HCT116 (cell line): ENCODE data around the gene BTG3. TPM values are rescaled to one million over a fixed set of nuclear protein-coding genes. Genes with fewer than 3 reads are reported as not detected.

Experiments
- ATAC-seq: fragments of 200-7000 bp; cut with Tn5 transposase; 2 replicates; pipeline ENCODE4 v1.9.1; 2020; ENCODE audit warnings: mild to moderate bottlenecking, moderate library complexity
- BruUV-seq: library from RNA; stranded (reverse); fragments of 400-500 nt; replicated peaks from 2 replicates; lab custom pipeline; 2021; lab: Mats Ljungman, UMichigan
- CTCF ChIA-PET: fragments of 300-600 bp; sonication (Branson Sonifier 250); formaldehyde crosslinking; loops from one replicate; lab custom pipeline; 2021; ENCODE audit warnings: antibody characterized with exemption; lab: Charles Lee
- POLR2A ChIA-PET: fragments of 300-600, 350-600 bp; sonication (Branson Sonifier 250); formaldehyde crosslinking; loops from one replicate; lab custom pipeline; 2021; ENCODE audit warnings: antibody characterized with exemption; lab: Charles Lee
- RAD21 ChIA-PET, 2 experiments: fragments of 300-600 bp; sonication (Branson Sonifier 250); formaldehyde crosslinking; loops; one replicate each; lab custom pipeline; 2023; ENCODE audit warnings: low total read pairs in 2 of 2; ENCODE audit not compliant: uncharacterized antibody in 2 of 2, unreplicated experiment in 2 of 2, low non-redundant PET in 1 of 2; lab: Charles Lee
- DNase-seq: peaks from one replicate; pipeline ENCODE4 v3.0.0-alpha.2; 2010; ENCODE audit warnings: low read depth, low spot score
- H2AFZ ChIP-seq: fragments of 200-600 bp; shearing (Covaris generic), sonication (generic); 2 replicates; pipeline ENCODE4 v1.6.1; 2017; ENCODE audit warnings: low read depth, mixed run types, mixed read lengths, antibody characterized with exemption, low read length; ENCODE audit not compliant: poor library complexity, severe bottlenecking
- H3K27ac ChIP-seq: 2 replicates; pipeline ENCODE4 v1.5.1; 2012; ENCODE audit warnings: low read depth, low read length
- H3K27me3 ChIP-seq: fragments of 200-600 bp; sonication (generic); 2 replicates; pipeline ENCODE4 v1.6.1; 2016; ENCODE audit warnings: mixed run types, low read length, mixed read lengths; ENCODE audit not compliant: insufficient read depth
- H3K36me3 ChIP-seq, 2 experiments: fragments of 200-500 bp in 1 of 2; fragments of 200-600 bp in 1 of 2; sonication (Bioruptor generic) in 1 of 2; sonication (generic) in 1 of 2; 2 replicates each; pipeline versions ENCODE4 v1.5.1 to v1.6.1; 2014 to 2016; ENCODE audit warnings: low read length in 2 of 2, inconsistent platforms in 1 of 2, mixed read lengths in 1 of 2, mixed run types in 1 of 2; ENCODE audit not compliant: insufficient read depth in 2 of 2, control insufficient read depth in 1 of 2
- H3K4me1 ChIP-seq, 2 experiments: fragments of 200-600 bp in 1 of 2; sonication (generic) in 1 of 2; 2 replicates each; pipeline versions ENCODE4 v1.5.1 to v1.6.1; 2012 to 2017; ENCODE audit warnings: low read length in 2 of 2, inconsistent platforms in 1 of 2, mild to moderate bottlenecking in 1 of 2, mixed read lengths in 1 of 2, mixed run types in 1 of 2, moderate library complexity in 1 of 2; ENCODE audit not compliant: insufficient read depth in 2 of 2, control insufficient read depth in 1 of 2
- H3K4me2 ChIP-seq: fragments of 200-600 bp; sonication (generic); 2 replicates; pipeline ENCODE4 v1.6.1; 2017; ENCODE audit warnings: mixed run types, low read length, mixed read lengths
- H3K4me3 ChIP-seq, 2 experiments: fragments of 200-600 bp in 1 of 2; sonication (generic) in 1 of 2; replicated peaks in 1 of 2; 2 replicates each; pipeline ENCODE4 v1.5.1; 2011 to 2016; ENCODE audit warnings: low read length in 2 of 2, control low read depth in 1 of 2, low read depth in 1 of 2, mild to moderate bottlenecking in 1 of 2, mixed read lengths in 1 of 2, mixed run types in 1 of 2
- H3K79me2 ChIP-seq: fragments of 200-600 bp; sonication (generic); 2 replicates; pipeline ENCODE4 v1.6.1; 2017; ENCODE audit warnings: mild to moderate bottlenecking, mixed run types, low read length, moderate library complexity, mixed read lengths; ENCODE audit not compliant: insufficient read depth
- H3K9ac ChIP-seq: fragments of 200-600 bp; sonication (generic); 2 replicates; pipeline ENCODE4 v1.6.1; 2016; ENCODE audit warnings: low read length, mixed read lengths
- H3K9me2 ChIP-seq: fragments of 200-600 bp; sonication (generic), shearing (Covaris generic); 2 replicates; pipeline ENCODE4 v1.6.1; 2017; ENCODE audit warnings: mixed run types, mild to moderate bottlenecking, moderate library complexity; ENCODE audit not compliant: insufficient read depth
- H3K9me3 ChIP-seq, 2 experiments: fragments of 200-500 bp in 1 of 2; fragments of 200-600 bp in 1 of 2; sonication (Bioruptor generic) in 1 of 2; sonication (generic) in 1 of 2; 2 replicates each; pipeline ENCODE4 v1.6.1; 2014 to 2017; ENCODE audit warnings: low read length in 2 of 2, mixed read lengths in 2 of 2, inconsistent platforms in 1 of 2, low read depth in 1 of 2, mild to moderate bottlenecking in 1 of 2, mixed run types in 1 of 2, moderate library complexity in 1 of 2; ENCODE audit not compliant: control insufficient read depth in 1 of 2, insufficient read depth in 1 of 2
- H4K20me1 ChIP-seq: fragments of 200-600 bp; sonication (generic), shearing (Covaris generic); 2 replicates; pipeline ENCODE4 v1.6.1; 2017; ENCODE audit warnings: mixed run types, mild to moderate bottlenecking, moderate library complexity; ENCODE audit not compliant: insufficient read depth
- ATF3 ChIP-seq: IDR thresholded peaks from 2 replicates; pipeline ENCODE4 v1.6.1; 2012
- CBX3 ChIP-seq: IDR thresholded peaks from 2 replicates; pipeline ENCODE4 v1.6.1; 2012; ENCODE audit warnings: low read depth
- EGR1 ChIP-seq: IDR thresholded peaks from 2 replicates; pipeline ENCODE4 v1.6.1; 2012; ENCODE audit warnings: low read depth
- ELF1 ChIP-seq: IDR thresholded peaks from 2 replicates; pipeline ENCODE4 v1.6.1; 2012; ENCODE audit warnings: low read depth, borderline replicate concordance
- EZH2 ChIP-seq: fragments of 200-600 bp; sonication (generic); IDR thresholded peaks from 2 replicates; pipeline ENCODE4 v1.6.1; 2017; ENCODE audit warnings: antibody characterized with exemption, mixed run types
- EZH2phosphoT487 ChIP-seq: fragments of 200-600 bp; IDR thresholded peaks from 2 replicates; pipeline ENCODE4 v1.6.1; 2018; ENCODE audit warnings: antibody characterized with exemption, borderline replicate concordance
- FOSL1 ChIP-seq: IDR thresholded peaks from 2 replicates; pipeline ENCODE4 v1.6.1; 2012; ENCODE audit warnings: low read depth
- JUND ChIP-seq: IDR thresholded peaks from 2 replicates; pipeline ENCODE4 v1.6.1; 2012
- MAX ChIP-seq: IDR thresholded peaks from 2 replicates; pipeline ENCODE4 v1.6.1; 2012
- POLR2A ChIP-seq: IDR thresholded peaks from 2 replicates; pipeline ENCODE4 v1.7.0; 2011; ENCODE audit warnings: borderline replicate concordance; ENCODE audit not compliant: insufficient read depth, insufficient read length; ENCODE audit errors: extremely low read depth
- RAD21 ChIP-seq: IDR thresholded peaks from 2 replicates; pipeline ENCODE4 v1.6.1; 2012; ENCODE audit warnings: low read depth, mild to moderate bottlenecking
- SRF ChIP-seq: IDR thresholded peaks from 2 replicates; pipeline ENCODE4 v1.6.1; 2012; ENCODE audit warnings: low read depth
- TCF7L2 ChIP-seq: IDR thresholded peaks from 2 replicates; pipeline ENCODE4 v1.7.0; 2011; ENCODE audit warnings: borderline replicate concordance, inconsistent platforms; ENCODE audit not compliant: insufficient read depth, insufficient read length; ENCODE audit errors: extremely low read depth
- YY1 ChIP-seq: IDR thresholded peaks from 2 replicates; pipeline ENCODE4 v1.6.1; 2011; ENCODE audit warnings: low read length, low read depth, moderate library complexity, mild to moderate bottlenecking; ENCODE audit not compliant: insufficient replicate concordance; ENCODE audit errors: extremely low read depth
- ZFX ChIP-seq: fragments of 450-650 bp; IDR thresholded peaks from 2 replicates; pipeline ENCODE4 v1.6.1; 2017
- intact Hi-C: fragments of 100-400 bp; cut with micrococcal nuclease; formaldehyde crosslinking; loops from 2 replicates; pipeline ENCODE4 v1.10.0; 2022
- total RNA-seq: library from RNA; stranded (reverse); gene quantifications from one replicate; pipeline ENCODE4 v1.2.1, GENCODE V29; 2021; ENCODE audit not compliant: unreplicated experiment
- TF ChIP-seq, protein P1 (sequence below): IDR thresholded peaks from 2 replicates; pipeline ENCODE4 v1.6.1; 2012; ENCODE audit warnings: low read depth
- TF ChIP-seq, protein P2 (sequence below): IDR thresholded peaks from 2 replicates; pipeline ENCODE4 v1.6.1; 2011; ENCODE audit warnings: mild to moderate bottlenecking, low read length, moderate library complexity; ENCODE audit not compliant: insufficient replicate concordance; ENCODE audit errors: extremely low read depth

The BTG3 gene
- total RNA-seq, 1 experiment from 2014 or later, result 67.1 TPM

DNA sequence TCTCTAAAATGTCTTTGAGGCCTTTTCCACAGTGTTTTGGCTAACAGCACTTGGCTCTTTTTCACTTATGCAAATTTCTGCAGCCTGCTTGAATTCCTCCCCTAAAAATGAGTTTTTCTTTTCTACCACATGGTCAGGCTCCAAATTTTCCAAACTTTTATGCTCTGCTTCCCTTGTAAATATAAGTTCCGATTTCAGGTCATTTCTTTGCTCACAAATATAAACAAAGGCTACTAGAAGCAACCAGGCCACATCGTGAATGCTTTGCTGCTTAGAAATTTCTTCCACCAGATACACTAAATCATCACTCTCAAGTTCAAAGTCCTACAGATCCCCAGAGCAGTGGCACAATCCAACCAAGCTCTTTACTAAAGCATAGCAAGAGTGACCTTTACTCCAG is 28.1 kb upstream of the BTG3 start:
- Histone ChIP-seq H3K4me1 (no peaks in the 10 kb centered on the region), H3K9me2 (no peaks in the 10 kb centered on the region), H4K20me1 (no peaks in the 10 kb centered on the region), H3K36me3 (no peaks in the 10 kb centered on the region), H2AFZ (no peak overlapping the region), H3K27me3 (no peaks in the 10 kb centered on the region), H3K79me2 (no peaks in the 10 kb centered on the region), H3K27ac (no peak overlapping the region), H3K9me3 (no peaks in the 10 kb centered on the region), H3K9ac (no peak overlapping the region), H3K4me2 (no peak overlapping the region), H3K4me3 (no peak overlapping the region)
- no peak for ATAC-seq
- intact Hi-C loops, result no loop called here
- DNase-seq, result no peak
- CTCF ChIA-PET, result no interaction called here
- POLR2A ChIA-PET, result no interaction called here
- RAD21 ChIA-PET, result no interaction called here
- BruUV-seq, result no TSS peak
- TF ChIP-seq TCF7L2 (no peak), ATF3 (no peak), SRF (no peak), EGR1 (no peak), EZH2 (no peak), MAX (no peak), ZFX (no peak), ELF1 (no peak), RAD21 (no peak), JUND (no peak)

GRCh38 chr21:17636711-17637110 is 24.0 kb upstream of the BTG3 start:
- ChIA-PET RAD21 (no interaction called here), POLR2A (no interaction called here), CTCF (interaction anchor here (0.7 kb wide), 1 partner anchor 288 kb away, joined by 3 read pairs; no protein-coding TSS in a partner anchor)
- DNase-seq (no peak), ATAC-seq (no peak)
- no peak overlapping the region for H3K9ac ChIP-seq
- no peaks in the 10 kb centered on the region for H3K36me3 ChIP-seq
- H4K20me1 ChIP-seq, result no peaks in the 10 kb centered on the region
- no peaks in the 10 kb centered on the region for H3K9me3 ChIP-seq
- H3K4me2 ChIP-seq, result no peak overlapping the region
- BruUV-seq, result no TSS peak
- H3K27me3 ChIP-seq, result no peaks in the 10 kb centered on the region
- no peaks in the 10 kb centered on the region for H3K79me2 ChIP-seq
- no peaks in the 10 kb centered on the region for H3K4me1 ChIP-seq
- H2AFZ ChIP-seq, result no peak overlapping the region
- no peak overlapping the region for H3K27ac ChIP-seq
- intact Hi-C loops, result no loop called here
- no peak overlapping the region for H3K4me3 ChIP-seq
- no peaks in the 10 kb centered on the region for H3K9me2 ChIP-seq
- TF ChIP-seq FOSL1 (no peak), CBX3 (no peak), ATF3 (no peak), EZH2phosphoT487 (no peak), YY1 (no peak), POLR2A (no peak)
- TF ChIP-seq, protein P1, sequence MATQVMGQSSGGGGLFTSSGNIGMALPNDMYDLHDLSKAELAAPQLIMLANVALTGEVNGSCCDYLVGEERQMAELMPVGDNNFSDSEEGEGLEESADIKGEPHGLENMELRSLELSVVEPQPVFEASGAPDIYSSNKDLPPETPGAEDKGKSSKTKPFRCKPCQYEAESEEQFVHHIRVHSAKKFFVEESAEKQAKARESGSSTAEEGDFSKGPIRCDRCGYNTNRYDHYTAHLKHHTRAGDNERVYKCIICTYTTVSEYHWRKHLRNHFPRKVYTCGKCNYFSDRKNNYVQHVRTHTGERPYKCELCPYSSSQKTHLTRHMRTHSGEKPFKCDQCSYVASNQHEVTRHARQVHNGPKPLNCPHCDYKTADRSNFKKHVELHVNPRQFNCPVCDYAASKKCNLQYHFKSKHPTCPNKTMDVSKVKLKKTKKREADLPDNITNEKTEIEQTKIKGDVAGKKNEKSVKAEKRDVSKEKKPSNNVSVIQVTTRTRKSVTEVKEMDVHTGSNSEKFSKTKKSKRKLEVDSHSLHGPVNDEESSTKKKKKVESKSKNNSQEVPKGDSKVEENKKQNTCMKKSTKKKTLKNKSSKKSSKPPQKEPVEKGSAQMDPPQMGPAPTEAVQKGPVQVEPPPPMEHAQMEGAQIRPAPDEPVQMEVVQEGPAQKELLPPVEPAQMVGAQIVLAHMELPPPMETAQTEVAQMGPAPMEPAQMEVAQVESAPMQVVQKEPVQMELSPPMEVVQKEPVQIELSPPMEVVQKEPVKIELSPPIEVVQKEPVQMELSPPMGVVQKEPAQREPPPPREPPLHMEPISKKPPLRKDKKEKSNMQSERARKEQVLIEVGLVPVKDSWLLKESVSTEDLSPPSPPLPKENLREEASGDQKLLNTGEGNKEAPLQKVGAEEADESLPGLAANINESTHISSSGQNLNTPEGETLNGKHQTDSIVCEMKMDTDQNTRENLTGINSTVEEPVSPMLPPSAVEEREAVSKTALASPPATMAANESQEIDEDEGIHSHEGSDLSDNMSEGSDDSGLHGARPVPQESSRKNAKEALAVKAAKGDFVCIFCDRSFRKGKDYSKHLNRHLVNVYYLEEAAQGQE, result no peak
- TF ChIP-seq, protein P2, sequence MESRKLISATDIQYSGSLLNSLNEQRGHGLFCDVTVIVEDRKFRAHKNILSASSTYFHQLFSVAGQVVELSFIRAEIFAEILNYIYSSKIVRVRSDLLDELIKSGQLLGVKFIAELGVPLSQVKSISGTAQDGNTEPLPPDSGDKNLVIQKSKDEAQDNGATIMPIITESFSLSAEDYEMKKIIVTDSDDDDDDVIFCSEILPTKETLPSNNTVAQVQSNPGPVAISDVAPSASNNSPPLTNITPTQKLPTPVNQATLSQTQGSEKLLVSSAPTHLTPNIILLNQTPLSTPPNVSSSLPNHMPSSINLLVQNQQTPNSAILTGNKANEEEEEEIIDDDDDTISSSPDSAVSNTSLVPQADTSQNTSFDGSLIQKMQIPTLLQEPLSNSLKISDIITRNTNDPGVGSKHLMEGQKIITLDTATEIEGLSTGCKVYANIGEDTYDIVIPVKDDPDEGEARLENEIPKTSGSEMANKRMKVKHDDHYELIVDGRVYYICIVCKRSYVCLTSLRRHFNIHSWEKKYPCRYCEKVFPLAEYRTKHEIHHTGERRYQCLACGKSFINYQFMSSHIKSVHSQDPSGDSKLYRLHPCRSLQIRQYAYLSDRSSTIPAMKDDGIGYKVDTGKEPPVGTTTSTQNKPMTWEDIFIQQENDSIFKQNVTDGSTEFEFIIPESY, result no peak
